ENCODE results near the gene UPK1B. TPM values are rescaled to one million over a fixed set of nuclear protein-coding genes. Genes with fewer than 3 reads are reported as not detected.
"Not testable (repeated sequence)": the region's sequence is repeated elsewhere in the genome, so short reads cannot be mapped to it uniquely, and the experiment has no call there.

UPK1B gene
- total RNA-seq, 1 experiment from 2014 or later, result 26.9 TPM

GRCh38 chr3:119240101-119240590 is 66.7 kb downstream of the UPK1B start:
- Mint-ChIP-seq H3K9me3 (ENCODE audit: low read depth, unreplicated experiment) (no peaks in the 10 kb centered on the region), H3K27me3 (ENCODE audit: unreplicated experiment) (no peaks in the 10 kb centered on the region), H3K36me3 (ENCODE audit: insufficient read depth, unreplicated experiment) (peaks cover 31% of the 10 kb centered on the region), H3K27ac (ENCODE audit: unreplicated experiment) (peak overlapping the region; percentile 89), H3K4me1 (ENCODE audit: low read depth, unreplicated experiment) (no peaks in the 10 kb centered on the region), H3K4me3 (ENCODE audit: low read depth, unreplicated experiment) (peak overlapping the region; percentile 96)
- intact Hi-C loops (cut with micrococcal nuclease; ENCODE audit: unreplicated experiment), result loop anchor here (2.0 to 5.0 kb wide), 4 partner anchors 29 to 357 kb away; no protein-coding TSS in a partner anchor
- BruUV-seq (replicated peaks), result no TSS peak
- CTCF ChIA-PET, result interaction anchor here (1.1 to 2.9 kb wide), 10 partner anchors 18 to 356 kb away, joined by 3 to 24 read pairs (median 10); partner anchors contain the start of gene TEX55
- DNase-seq, result peak; percentile 33
- TF ChIP-seq CTCF (IDR thresholded peaks at IDR 0.05; ENCODE audit: unreplicated experiment), result no peak

DNA sequence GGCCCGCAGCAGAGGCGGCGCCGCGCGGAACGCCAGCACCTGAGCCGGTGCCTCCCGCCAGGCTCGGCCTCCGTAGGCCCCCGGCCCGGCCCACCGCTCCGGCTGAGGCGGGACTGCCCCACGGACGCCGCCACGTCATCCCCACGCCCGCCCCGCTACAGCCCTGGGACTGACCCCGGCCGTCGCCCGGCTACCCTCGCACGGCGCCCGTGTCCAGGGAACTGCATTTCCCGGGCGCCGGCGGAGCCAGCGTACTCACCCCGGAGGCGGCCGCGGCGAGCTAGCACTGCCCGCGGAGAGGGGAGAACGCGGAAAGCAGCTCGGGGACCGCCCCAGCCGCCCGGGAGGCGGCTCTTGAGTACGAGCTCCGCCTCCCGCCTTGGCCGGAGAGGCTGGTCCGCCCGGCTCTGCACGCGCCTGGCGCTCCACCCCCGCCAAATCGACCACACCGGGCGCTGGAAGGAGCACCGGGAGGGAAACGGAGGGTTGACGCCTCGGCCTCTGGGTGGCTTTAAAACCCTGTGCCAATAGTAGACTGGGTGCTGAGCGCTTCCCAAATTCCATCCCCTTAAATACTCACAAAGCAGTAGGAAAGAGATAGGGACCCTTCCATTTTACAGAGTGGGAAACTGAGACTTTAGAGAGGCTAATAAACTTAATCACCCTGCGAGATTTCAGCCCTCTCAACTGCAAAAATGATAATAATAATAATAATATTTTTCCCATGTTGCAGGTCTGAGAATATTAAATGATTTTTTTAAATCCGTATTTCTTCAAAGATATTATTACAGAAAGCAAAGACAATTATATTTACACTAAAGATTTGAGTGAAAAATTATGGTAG is 67.4 kb downstream of the UPK1B start, which contains the start of gene B4GALT4:
B4GALT4 (minus strand) TSS at position 288 of the 844 bp plus-strand sequence. CDS start 10,779 bp downstream, outside the sequence.
- Mint-ChIP-seq H3K27me3 (ENCODE audit: unreplicated experiment) (no peaks in the 10 kb centered on the region), H3K36me3 (ENCODE audit: insufficient read depth, unreplicated experiment) (peaks cover 24% of the 10 kb centered on the region), H3K4me1 (ENCODE audit: low read depth, unreplicated experiment) (no peaks in the 10 kb centered on the region), H3K9me3 (ENCODE audit: low read depth, unreplicated experiment) (no peaks in the 10 kb centered on the region), H3K27ac (ENCODE audit: unreplicated experiment) (peak within 1 kb of the TSS; percentile 89), H3K4me3 (ENCODE audit: low read depth, unreplicated experiment) (peak within 1 kb of the TSS; percentile 96)
- CTCF ChIA-PET, result interaction anchor here (0.7 to 2.9 kb wide), 17 partner anchors 17 to 357 kb away, joined by 3 to 24 read pairs (median 6); partner anchors contain the start of genes IGSF11 and TEX55
- intact Hi-C loops (cut with micrococcal nuclease; ENCODE audit: unreplicated experiment), result loop anchor here (1.0 to 5.0 kb wide), 5 partner anchors 30 to 358 kb away; no protein-coding TSS in a partner anchor
- no peak for TF ChIP-seq CTCF (IDR thresholded peaks at IDR 0.05; ENCODE audit: unreplicated experiment)
- peak; percentile 91 for DNase-seq
- no TSS peak for BruUV-seq (replicated peaks)

GRCh38 chr3:119242387-119243057 is 69.1 kb downstream of the UPK1B start:
- not testable (repeated sequence) for H3K27ac Mint-ChIP-seq (ENCODE audit: unreplicated experiment); H3K4me1 Mint-ChIP-seq (ENCODE audit: low read depth, unreplicated experiment); BruUV-seq (replicated peaks); H3K4me3 Mint-ChIP-seq (ENCODE audit: low read depth, unreplicated experiment); H3K27me3 Mint-ChIP-seq (ENCODE audit: unreplicated experiment); DNase-seq; H3K9me3 Mint-ChIP-seq (ENCODE audit: low read depth, unreplicated experiment)
- intact Hi-C loops (cut with micrococcal nuclease; ENCODE audit: unreplicated experiment), result loop anchor here (5.0 kb wide), 1 partner anchor 205 kb away; no protein-coding TSS in a partner anchor
- CTCF ChIA-PET, result interaction anchor here (2.9 kb wide), 1 partner anchor 359 kb away, joined by 24 read pairs; no protein-coding TSS in a partner anchor
- peaks cover 17% of the 10 kb centered on the region for H3K36me3 Mint-ChIP-seq (ENCODE audit: insufficient read depth, unreplicated experiment)

DNA sequence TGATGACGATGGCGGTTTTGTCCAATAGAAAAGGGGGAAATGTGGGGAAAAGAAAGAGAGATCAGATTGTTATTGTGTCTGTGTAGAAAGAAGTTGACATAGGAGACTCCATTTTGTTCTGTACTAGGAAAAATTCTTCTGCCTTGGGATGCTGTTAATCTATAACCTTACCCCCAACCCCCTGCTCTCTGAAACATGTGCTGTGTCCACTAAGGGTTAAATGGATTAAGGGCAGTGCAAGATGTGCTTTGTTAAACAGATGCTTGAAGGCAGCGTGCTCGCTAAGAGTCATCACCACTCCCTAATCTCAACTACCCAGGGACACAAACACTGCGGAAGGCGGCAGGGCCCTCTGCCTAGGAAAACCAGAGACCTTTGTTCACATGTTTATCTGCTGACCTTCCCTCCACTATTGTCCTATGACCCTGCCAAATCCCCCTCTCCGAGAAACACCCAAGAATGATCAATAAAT is 69.7 kb downstream of the UPK1B start:
- not testable (repeated sequence) for H3K4me3 Mint-ChIP-seq (ENCODE audit: low read depth, unreplicated experiment); H3K9me3 Mint-ChIP-seq (ENCODE audit: low read depth, unreplicated experiment); H3K27ac Mint-ChIP-seq (ENCODE audit: unreplicated experiment); DNase-seq; H3K4me1 Mint-ChIP-seq (ENCODE audit: low read depth, unreplicated experiment); BruUV-seq (replicated peaks); H3K27me3 Mint-ChIP-seq (ENCODE audit: unreplicated experiment)
- intact Hi-C loops (cut with micrococcal nuclease; ENCODE audit: unreplicated experiment), result loop anchor here (5.0 kb wide), 1 partner anchor 206 kb away; no protein-coding TSS in a partner anchor
- CTCF ChIA-PET, result interaction anchor here (0.7 kb wide), 1 partner anchor 60 kb away, joined by 3 read pairs; no protein-coding TSS in a partner anchor
- peaks cover 17% of the 10 kb centered on the region for H3K36me3 Mint-ChIP-seq (ENCODE audit: insufficient read depth, unreplicated experiment)

Data from Calu3 (cell line).